Measurements from ENCODE around the gene CDC42EP5.

CDC42EP5 gene

GRCh38 chr19:54424201-54424600 lies 48.9 kb downstream of the CDC42EP5 start:
- DNase-seq (ENCODE audit: insufficient read length, low spot score), result no peak
- no peak for FAIRE-seq
- TF ChIP-seq POLR2A (IDR thresholded peaks at IDR 0.05; ENCODE audit: low read depth, low read length), result no peak

- FAIRE-seq (no peak), DNase-seq (ENCODE audit: insufficient read length, low spot score) (no peak)
- TF ChIP-seq POLR2A (IDR thresholded peaks at IDR 0.05; ENCODE audit: low read depth, low read length), result no peak
Measured at GRCh38 chr19:54422136-54422535, 51.0 kb downstream of the CDC42EP5 start.

GRCh38 chr19:54421521-54421920 lies 51.6 kb downstream of the CDC42EP5 start:
- TF ChIP-seq POLR2A (IDR thresholded peaks at IDR 0.05; ENCODE audit: low read depth, low read length), result no peak
- FAIRE-seq (no peak), DNase-seq (ENCODE audit: insufficient read length, low spot score) (no peak)

GRCh38 chr19:54421169-54421516 lies 52.0 kb downstream of the CDC42EP5 start:
- DNase-seq (ENCODE audit: insufficient read length, low spot score), result no peak
- TF ChIP-seq POLR2A (IDR thresholded peaks at IDR 0.05; ENCODE audit: low read depth, low read length), result no peak
- FAIRE-seq, result no peak

GRCh38 chr19:54420383-54421168 lies 52.5 kb downstream of the CDC42EP5 start:
- FAIRE-seq, result no peak
- no peak for TF ChIP-seq POLR2A (IDR thresholded peaks at IDR 0.05; ENCODE audit: low read depth, low read length)

GRCh38 chr19:54420068-54420382 lies 53.1 kb downstream of the CDC42EP5 start:
- TF ChIP-seq POLR2A (IDR thresholded peaks at IDR 0.05; ENCODE audit: low read depth, low read length), result 0 out of 2 replicates have a peak, but pooled peaks have one; percentile 6
- no peak for FAIRE-seq
- DNase-seq (ENCODE audit: insufficient read length, low spot score), result no peak

More at GRCh38 chr19:54420383-54421168, 52.5 kb downstream of the CDC42EP5 start:
- no peak for DNase-seq (ENCODE audit: insufficient read length, low spot score)

GRCh38 chr19:54418930-54419800 lies 53.9 kb downstream of the CDC42EP5 start:
- no peak for TF ChIP-seq POLR2A (IDR thresholded peaks at IDR 0.05; ENCODE audit: low read depth, low read length)
- FAIRE-seq, result no peak
- DNase-seq (ENCODE audit: insufficient read length, low spot score), result no peak

- FAIRE-seq, result no peak
- TF ChIP-seq POLR2A (IDR thresholded peaks at IDR 0.05; ENCODE audit: low read depth, low read length), result no peak
- DNase-seq (ENCODE audit: insufficient read length, low spot score), result no peak
Measured at GRCh38 chr19:54418030-54418929, 54.8 kb downstream of the CDC42EP5 start.

- FAIRE-seq (no peak), DNase-seq (ENCODE audit: insufficient read length, low spot score) (no peak)
- no peak for TF ChIP-seq POLR2A (IDR thresholded peaks at IDR 0.05; ENCODE audit: low read depth, low read length)
Measured at GRCh38 chr19:54416695-54417491, 56.2 kb downstream of the CDC42EP5 start.

GRCh38 chr19:54415901-54416673 lies 57.0 kb downstream of the CDC42EP5 start:
- TF ChIP-seq POLR2A (IDR thresholded peaks at IDR 0.05; ENCODE audit: low read depth, low read length), result no peak
- no peak for FAIRE-seq
- DNase-seq (ENCODE audit: insufficient read length, low spot score), result no peak

- TF ChIP-seq POLR2A (IDR thresholded peaks at IDR 0.05; ENCODE audit: low read depth, low read length), result no peak
- DNase-seq (ENCODE audit: insufficient read length, low spot score) (no peak), FAIRE-seq (no peak)
Measured at GRCh38 chr19:54415208-54415900, 57.7 kb downstream of the CDC42EP5 start, which contains the start of gene TTYH1. TSS of gene TTYH1 (plus strand) at chr19:54415464. CDS start at chr19:54415553, 89 bp downstream.
